ENCODE data around the gene PARP2. TPM values are rescaled to one million over a fixed set of nuclear protein-coding genes. Genes with fewer than 3 reads are reported as not detected.

PARP2 gene
- total RNA-seq, 1 experiment from 2014 or later: 38.3 TPM

DNA sequence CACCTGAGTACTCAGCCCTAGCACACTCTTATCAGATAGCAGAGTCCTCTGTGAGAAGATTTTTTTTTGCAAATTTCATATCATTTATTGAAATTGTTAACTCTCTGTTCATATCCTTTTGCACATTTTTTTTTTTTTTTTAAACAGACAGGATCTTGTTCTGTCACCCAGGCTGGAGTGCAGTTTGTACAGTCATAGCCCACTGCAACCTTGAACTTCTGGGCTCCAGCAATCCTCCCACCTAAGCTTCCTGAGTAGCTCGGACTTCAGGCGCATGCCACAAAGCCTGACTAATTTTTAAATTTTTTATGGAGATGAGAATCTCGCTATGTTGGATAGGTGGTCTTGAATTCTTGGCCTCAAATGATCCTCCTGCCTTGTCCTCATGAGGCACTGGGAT is 4.3 kb downstream of the PARP2 start:
- intact Hi-C loops (cut with micrococcal nuclease): no loop called here
- H3K9me3 ChIP-seq (ENCODE audit: low read length): no peaks in the 10 kb centered on the region
- no peak overlapping the region for H3K4me3 ChIP-seq (ENCODE audit: low read length)
- H3K4me1 ChIP-seq (ENCODE audit: insufficient read depth, low read length): peaks cover 11% of the 10 kb centered on the region
- ATAC-seq (no peak), DNase-seq (no peak)
- no peaks in the 10 kb centered on the region for H3K9me2 ChIP-seq (replicated peaks; ENCODE audit: low read length)
- no TSS peak for BruUV-seq (replicated peaks)
- ChIA-PET CTCF (no interaction called here), POLR2A (ENCODE audit: unreplicated experiment) (no interaction called here)
- peaks cover 59% of the 10 kb centered on the region for H3K36me3 ChIP-seq (ENCODE audit: low read depth, low read length)
- no peaks in the 10 kb centered on the region for H3F3A ChIP-seq (ENCODE audit: low read length, unreplicated experiment)
- TF ChIP-seq EZH2phosphoT487 (IDR thresholded peaks at IDR 0.05; ENCODE audit: borderline replicate concordance, low read length): no peak
- TF ChIP-seq, protein P1, sequence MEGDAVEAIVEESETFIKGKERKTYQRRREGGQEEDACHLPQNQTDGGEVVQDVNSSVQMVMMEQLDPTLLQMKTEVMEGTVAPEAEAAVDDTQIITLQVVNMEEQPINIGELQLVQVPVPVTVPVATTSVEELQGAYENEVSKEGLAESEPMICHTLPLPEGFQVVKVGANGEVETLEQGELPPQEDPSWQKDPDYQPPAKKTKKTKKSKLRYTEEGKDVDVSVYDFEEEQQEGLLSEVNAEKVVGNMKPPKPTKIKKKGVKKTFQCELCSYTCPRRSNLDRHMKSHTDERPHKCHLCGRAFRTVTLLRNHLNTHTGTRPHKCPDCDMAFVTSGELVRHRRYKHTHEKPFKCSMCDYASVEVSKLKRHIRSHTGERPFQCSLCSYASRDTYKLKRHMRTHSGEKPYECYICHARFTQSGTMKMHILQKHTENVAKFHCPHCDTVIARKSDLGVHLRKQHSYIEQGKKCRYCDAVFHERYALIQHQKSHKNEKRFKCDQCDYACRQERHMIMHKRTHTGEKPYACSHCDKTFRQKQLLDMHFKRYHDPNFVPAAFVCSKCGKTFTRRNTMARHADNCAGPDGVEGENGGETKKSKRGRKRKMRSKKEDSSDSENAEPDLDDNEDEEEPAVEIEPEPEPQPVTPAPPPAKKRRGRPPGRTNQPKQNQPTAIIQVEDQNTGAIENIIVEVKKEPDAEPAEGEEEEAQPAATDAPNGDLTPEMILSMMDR (conservative IDR thresholded peaks at IDR 0.05; ENCODE audit: low read depth, low read length): no peak
- no peak for TF ChIP-seq EZH2 (IDR thresholded peaks at IDR 0.05; ENCODE audit: low read length, unreplicated experiment)
- H4K20me1 ChIP-seq (ENCODE audit: low read length): no peaks in the 10 kb centered on the region; the same call in 1 of the 2 replicates
- H3K4me2 ChIP-seq (ENCODE audit: low read length): no peak overlapping the region
- H3K27ac ChIP-seq (ENCODE audit: low read length): no peak overlapping the region
- H3K27me3 ChIP-seq (ENCODE audit: low read length): no peaks in the 10 kb centered on the region
- H3K9ac ChIP-seq (ENCODE audit: low read length): no peak overlapping the region
- peaks cover 24% of the 10 kb centered on the region for H3K79me2 ChIP-seq (ENCODE audit: low read length)
- H2AFZ ChIP-seq (ENCODE audit: low read length): no peak overlapping the region

DNA sequence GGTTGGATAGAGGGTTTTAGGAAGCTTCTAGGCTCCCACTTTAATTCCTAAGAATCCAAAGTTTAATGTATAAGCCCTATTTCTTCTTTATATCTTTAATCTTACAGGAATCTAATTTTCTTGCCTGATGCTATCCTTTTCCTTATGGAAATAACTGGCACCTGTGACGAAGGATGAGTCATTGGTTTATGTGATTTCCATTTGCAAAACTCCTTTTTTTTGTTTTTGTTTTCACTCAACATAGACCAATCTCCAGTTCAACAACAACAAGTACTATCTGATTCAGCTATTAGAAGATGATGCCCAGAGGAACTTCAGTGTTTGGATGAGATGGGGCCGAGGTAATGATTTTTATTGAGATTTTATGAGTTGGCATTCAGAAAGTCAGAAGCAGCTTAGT is 6.8 kb downstream of the PARP2 start:
- Histone ChIP-seq H3F3A (ENCODE audit: low read length, unreplicated experiment) (no peaks in the 10 kb centered on the region), H3K27ac (ENCODE audit: low read length) (no peak overlapping the region), H3K36me3 (ENCODE audit: low read depth, low read length) (peaks cover 72% of the 10 kb centered on the region), H3K4me1 (ENCODE audit: insufficient read depth, low read length) (peaks cover 6% of the 10 kb centered on the region), H3K4me2 (ENCODE audit: low read length) (no peak overlapping the region), H4K20me1 (ENCODE audit: low read length) (no peaks in the 10 kb centered on the region; the same call in 1 of the 2 replicates), H3K9ac (ENCODE audit: low read length) (no peak overlapping the region), H2AFZ (ENCODE audit: low read length) (no peak overlapping the region), H3K79me2 (ENCODE audit: low read length) (peaks cover 6% of the 10 kb centered on the region; the same call in 1 of the 2 replicates), H3K9me2 (replicated peaks; ENCODE audit: low read length) (no peaks in the 10 kb centered on the region), H3K27me3 (ENCODE audit: low read length) (no peaks in the 10 kb centered on the region), H3K9me3 (ENCODE audit: low read length) (no peaks in the 10 kb centered on the region), H3K4me3 (ENCODE audit: low read length) (no peak overlapping the region)
- ChIA-PET CTCF (interaction anchor here (0.6 kb wide), 1 partner anchor 170 kb away, joined by 5 read pairs; no protein-coding TSS in a partner anchor), POLR2A (ENCODE audit: unreplicated experiment) (interaction anchor here (0.6 kb wide), 1 partner anchor 111 kb away, joined by 3 read pairs; the partner anchor contains the start of gene PIP4P1)
- TF ChIP-seq EZH2 (IDR thresholded peaks at IDR 0.05; ENCODE audit: low read length, unreplicated experiment) (no peak), EZH2phosphoT487 (IDR thresholded peaks at IDR 0.05; ENCODE audit: borderline replicate concordance, low read length) (no peak)
- TF ChIP-seq, protein P1 (conservative IDR thresholded peaks at IDR 0.05; ENCODE audit: low read depth, low read length): no peak
- intact Hi-C loops (cut with micrococcal nuclease): no loop called here
- BruUV-seq (replicated peaks): no TSS peak
- peak; percentile 53 for DNase-seq
- peak; percentile 73 for ATAC-seq

DNA sequence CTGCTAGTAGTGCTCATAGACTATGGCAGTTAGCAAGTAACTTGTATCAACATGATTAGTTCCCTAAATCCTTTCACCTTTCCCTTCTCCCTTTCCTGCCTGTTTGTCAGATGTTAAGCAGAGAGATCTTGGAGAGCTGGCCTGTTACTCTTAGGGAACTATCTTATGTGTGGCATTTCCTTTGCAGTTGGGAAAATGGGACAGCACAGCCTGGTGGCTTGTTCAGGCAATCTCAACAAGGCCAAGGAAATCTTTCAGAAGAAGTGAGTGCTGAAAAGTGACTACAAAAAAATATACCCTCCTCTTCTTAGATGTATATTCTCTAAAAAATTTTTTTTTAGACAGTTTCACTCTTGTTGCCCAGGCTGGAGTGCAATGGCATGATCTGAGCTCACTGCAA is 7.4 kb downstream of the PARP2 start:
- peak; percentile 45 for ATAC-seq
- no peak overlapping the region for H3K9ac ChIP-seq (ENCODE audit: low read length)
- no peaks in the 10 kb centered on the region for H3F3A ChIP-seq (ENCODE audit: low read length, unreplicated experiment)
- POLR2A ChIA-PET (ENCODE audit: unreplicated experiment): no interaction called here
- H3K27ac ChIP-seq (ENCODE audit: low read length): no peak overlapping the region
- H3K4me3 ChIP-seq (ENCODE audit: low read length): no peak overlapping the region
- H3K4me2 ChIP-seq (ENCODE audit: low read length): no peak overlapping the region
- no peaks in the 10 kb centered on the region; the same call in 1 of the 2 replicates for H4K20me1 ChIP-seq (ENCODE audit: low read length)
- DNase-seq: no peak
- no peaks in the 10 kb centered on the region for H3K9me3 ChIP-seq (ENCODE audit: low read length)
- intact Hi-C loops (cut with micrococcal nuclease): no loop called here
- H3K36me3 ChIP-seq (ENCODE audit: low read depth, low read length): peaks cover 69% of the 10 kb centered on the region
- 0 out of 2 replicates have a peak, but pooled peaks cover 3% of the 10 kb centered on the region for H3K79me2 ChIP-seq (ENCODE audit: low read length)
- no peaks in the 10 kb centered on the region for H3K27me3 ChIP-seq (ENCODE audit: low read length)
- H3K4me1 ChIP-seq (ENCODE audit: insufficient read depth, low read length): peaks cover 6% of the 10 kb centered on the region
- no TSS peak for BruUV-seq (replicated peaks)
- H2AFZ ChIP-seq (ENCODE audit: low read length): no peak overlapping the region
- CTCF ChIA-PET: interaction anchor here (0.6 kb wide), 1 partner anchor 76 kb away, joined by 4 read pairs; no protein-coding TSS in a partner anchor
- TF ChIP-seq, protein P1 (conservative IDR thresholded peaks at IDR 0.05; ENCODE audit: low read depth, low read length): peak; percentile 24; the same call in 1 of the 2 replicates
- no peak for TF ChIP-seq EZH2 (IDR thresholded peaks at IDR 0.05; ENCODE audit: low read length, unreplicated experiment)
- H3K9me2 ChIP-seq (replicated peaks; ENCODE audit: low read length): no peaks in the 10 kb centered on the region

Data from PC-3 (cell line).